HUDEP-2 (cell line): Measurements from ENCODE around the gene ATXN7L1.

ENCODE experiments used
- DNase-seq, 76 experiments: peaks; one replicate each; lab custom pipeline; 2025; ENCODE audit not compliant: unreplicated experiment in 76 of 76; lab: John Stamatoyannopoulos, UW

The ATXN7L1 gene

DNA sequence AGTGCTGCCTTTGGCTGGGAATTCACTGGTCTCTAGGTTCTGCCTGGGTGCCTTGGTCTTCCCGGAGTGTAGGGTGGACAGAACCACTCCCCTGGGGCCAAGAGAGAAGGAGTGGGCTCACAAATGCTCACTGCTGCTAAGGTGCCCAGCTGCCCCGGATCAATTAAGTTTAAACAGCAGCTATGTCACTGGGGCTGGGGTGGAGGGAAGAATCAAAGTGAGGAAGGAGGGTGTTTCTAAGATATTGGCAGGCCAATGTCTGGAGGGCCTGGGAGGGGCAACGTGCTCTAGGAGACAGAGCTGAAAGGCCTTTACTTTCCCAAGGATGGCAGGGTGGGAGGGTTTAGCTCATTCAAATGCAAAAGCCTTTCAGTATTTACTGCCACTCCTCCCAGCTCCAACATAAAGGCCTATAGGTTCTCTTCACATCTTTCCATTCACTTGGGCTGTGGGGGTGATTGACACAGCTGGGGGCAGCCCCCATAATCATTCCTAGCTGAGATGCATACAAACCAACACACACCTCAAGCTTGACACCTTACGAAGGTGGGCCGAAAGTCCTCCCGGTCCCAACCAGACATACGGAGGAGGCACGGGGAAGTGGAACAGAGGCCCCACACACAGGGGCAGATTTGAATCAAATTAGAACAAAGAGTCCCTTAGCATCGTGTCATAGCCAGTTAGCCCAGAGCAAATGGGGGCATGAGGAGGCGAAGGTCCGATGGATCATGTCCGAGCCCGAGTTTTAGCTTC lies 187.2 kb downstream of the ATXN7L1 start:
- no peak for DNase-seq

- no peak for DNase-seq
These were observed 187.8 kb downstream of the ATXN7L1 start for GRCh38 chr7:105688617-105689016.

DNA sequence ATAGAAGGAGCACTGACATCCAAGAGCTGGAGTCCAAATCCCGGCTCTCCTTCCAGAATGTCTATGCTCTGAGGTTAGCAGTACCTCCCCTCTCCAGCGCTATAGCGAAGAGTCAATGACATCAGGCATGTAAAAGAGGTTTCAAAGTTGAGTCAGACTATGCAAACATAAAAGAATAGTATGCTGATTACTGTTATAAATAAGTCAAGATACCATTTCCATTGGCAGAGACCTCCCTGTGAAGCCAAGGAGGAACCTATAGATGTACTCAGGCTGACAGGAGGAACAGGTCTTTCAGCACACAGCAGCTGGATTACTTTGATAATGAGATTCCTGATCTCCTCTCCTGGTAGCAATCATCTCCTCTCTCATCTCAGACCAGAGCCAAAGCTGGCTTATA lies 191.2 kb downstream of the ATXN7L1 start:
- no peak for DNase-seq

DNA sequence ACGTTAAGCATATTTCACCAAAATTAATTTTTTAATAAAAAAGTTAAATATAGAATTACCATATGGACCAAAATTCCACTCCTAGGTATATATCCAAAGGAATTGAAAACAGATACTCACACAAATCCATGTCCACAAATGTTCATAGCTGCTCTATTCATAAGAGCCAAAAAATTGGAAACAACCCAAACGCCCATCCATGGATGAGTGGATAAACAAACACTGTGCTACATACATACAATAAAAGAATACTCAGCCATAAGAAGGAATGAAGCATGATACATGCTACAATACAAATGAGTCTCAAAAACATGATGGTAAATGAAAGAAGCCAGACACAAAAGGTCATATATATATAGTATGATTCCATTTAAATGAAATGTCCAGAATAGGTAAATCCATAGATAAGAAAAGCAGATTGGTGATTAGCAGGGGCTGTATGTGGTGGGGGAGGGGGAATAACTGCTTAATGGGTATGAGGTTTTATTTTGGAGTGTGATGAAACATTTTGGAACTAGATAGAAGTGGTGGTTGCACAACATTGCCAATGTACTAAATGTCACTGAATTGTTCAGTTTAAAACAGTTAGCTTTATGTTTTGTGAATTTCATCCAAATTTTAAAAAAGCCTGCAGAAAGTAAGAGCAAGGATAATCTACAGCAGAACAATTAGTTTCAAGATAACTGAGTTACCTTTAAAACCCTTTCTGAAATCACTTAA lies 193.9 kb downstream of the ATXN7L1 start:
- DNase-seq = no peak

- DNase-seq = no peak
These were observed 195.8 kb downstream of the ATXN7L1 start for GRCh38 chr7:105680505-105681187.

GRCh38 chr7:105678811-105679495 lies 197.4 kb downstream of the ATXN7L1 start:
- peak in 73 of 76 experiments; percentile 5 to 73 (median 48) for DNase-seq

GRCh38 chr7:105677817-105678573 lies 198.4 kb downstream of the ATXN7L1 start:
- peak in 70 of 76 experiments; percentile 4 to 74 (median 37) for DNase-seq

DNA sequence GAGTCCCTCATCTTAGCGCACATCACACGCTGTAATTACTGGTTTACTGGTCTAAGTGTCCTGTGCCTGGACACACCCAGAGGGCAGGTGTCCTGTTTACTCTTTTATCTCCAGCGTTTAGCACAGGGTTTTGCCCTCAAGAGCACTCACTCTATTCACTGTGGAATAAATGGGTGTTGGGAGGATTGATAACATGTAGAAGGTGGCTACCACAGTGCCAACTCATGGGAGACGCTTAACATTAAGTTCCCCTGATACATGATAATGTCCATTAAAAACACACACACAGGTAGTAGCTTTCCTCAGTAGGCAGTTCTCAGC lies 199.0 kb downstream of the ATXN7L1 start:
- peak in 5 of 76 experiments; percentile 7 to 35 (median 26) for DNase-seq

GRCh38 chr7:105675934-105676371 lies 200.4 kb downstream of the ATXN7L1 start:
- peak in 38 of 76 experiments; percentile 5 to 55 (median 24) for DNase-seq

GRCh38 chr7:105674200-105674920 lies 202.0 kb downstream of the ATXN7L1 start:
- no peak for DNase-seq

GRCh38 chr7:105673367-105674084 lies 202.9 kb downstream of the ATXN7L1 start:
- peak in 1 of 76 experiments; percentile 12 for DNase-seq

DNA sequence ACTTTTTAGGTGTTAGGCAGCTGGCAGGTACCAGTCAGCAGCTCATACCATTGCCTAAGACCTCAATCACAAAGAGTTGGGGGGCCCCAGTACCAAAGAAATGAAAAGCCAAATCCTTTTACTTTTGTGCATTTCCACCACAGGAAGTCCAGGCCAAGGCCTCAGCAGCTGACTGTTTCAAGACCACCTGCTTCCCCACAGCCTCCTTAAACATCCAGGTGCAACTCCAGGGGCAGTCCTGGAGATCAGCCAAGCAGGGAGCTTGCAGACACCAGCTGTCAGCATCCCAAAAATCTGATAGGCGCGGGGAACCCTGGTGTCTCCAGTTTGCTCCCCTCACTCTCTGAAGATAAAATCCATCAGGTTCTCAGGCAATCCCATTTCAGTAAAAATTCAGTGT lies 203.6 kb downstream of the ATXN7L1 start:
- no peak for DNase-seq

GRCh38 chr7:105666324-105666723 lies 210.1 kb downstream of the ATXN7L1 start:
- DNase-seq = no peak

DNA sequence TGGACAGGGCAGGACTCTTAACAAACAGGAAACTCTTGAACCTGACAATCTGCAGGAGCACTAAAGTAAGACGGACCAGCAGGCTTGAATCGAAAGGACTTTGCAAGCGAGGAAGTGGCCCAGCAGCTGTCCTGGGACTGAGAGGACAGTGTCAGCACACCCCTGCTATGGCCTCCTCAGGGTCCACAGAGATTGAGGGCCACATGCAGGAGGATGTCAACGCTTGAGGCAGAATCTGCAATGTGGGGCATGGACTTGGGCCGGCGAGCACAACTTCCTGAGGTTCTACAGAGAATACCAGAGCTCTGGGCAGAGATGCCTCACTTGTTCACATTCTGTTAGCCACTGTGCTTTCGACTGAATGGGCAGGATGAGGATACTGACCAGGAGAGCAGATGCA lies 210.7 kb downstream of the ATXN7L1 start:
- DNase-seq = no peak

GRCh38 chr7:105664816-105665525 lies 211.4 kb downstream of the ATXN7L1 start:
- DNase-seq = peak in 9 of 76 experiments; percentile 4 to 52 (median 21)

- DNase-seq = no peak
These were observed 213.4 kb downstream of the ATXN7L1 start for GRCh38 chr7:105662998-105663397.

- DNase-seq = no peak
These were observed 214.8 kb downstream of the ATXN7L1 start for GRCh38 chr7:105661625-105662024.

- peak in 54 of 76 experiments; percentile 6 to 71 (median 40) for DNase-seq
These were observed 219.4 kb downstream of the ATXN7L1 start for GRCh38 chr7:105656922-105657521.
